ENCODE results near the gene CCDC40. TPM values are rescaled to one million over a fixed set of nuclear protein-coding genes. Genes with fewer than 3 reads are reported as not detected.

Gene CCDC40
- 1 to 10 TPM; 2.4 to 9.0 (median 5.9) TPM for total RNA-seq
- 1 to 10 TPM; 2.7 to 6.1 TPM for polyA plus RNA-seq
- long read RNA-seq, donor 1, transcript CCDC40-201 (11 exons, 1,970 nt) = major isoform, 5 of 11 reads
- long read RNA-seq, donor 1, partial matches to known transcripts = 4 of 11 reads
- long read RNA-seq, donor 1, other reads (novel, unspliced or antisense) = 2 of 11 reads
- long read RNA-seq, donor 2, full-length matches to known transcripts = 6 of 25 reads
- long read RNA-seq, donor 2, partial matches to known transcripts = 9 of 25 reads
- long read RNA-seq, donor 2, other reads (novel, unspliced or antisense) = 10 of 25 reads
- long read RNA-seq, donor 3, partial matches to known transcripts = 0 of 3 reads
- long read RNA-seq, donor 3, other reads (novel, unspliced or antisense) = 2 of 3 reads

GRCh38 chr17:80035937-80036714, at the start of gene CCDC40:
CCDC40 (plus strand) TSS chr17:80036642; CDS start chr17:80036663, 21 bp downstream.
- peaks cover 0 to 9% (median 0%) of the 10 kb centered on the region in 9 donors for H3K27me3 ChIP-seq
- intact Hi-C loops (cut with DNase I) = loop anchor here in 3 of 10 donors (1.0 to 10.0 kb wide), 3 partner anchors 28 to 49 kb away; no protein-coding TSS in a partner anchor
- peak; percentile 88 to 92 (median 90) for DNase-seq

GRCh38 chr17:79987187-79987934, 49.1 kb upstream of the CCDC40 start:
- peaks cover 0 to 36% (median 19%) of the 10 kb centered on the region in 12 donors for H3K4me1 ChIP-seq
- H3K27ac ChIP-seq = no peak overlapping the region
- H3K36me3 ChIP-seq = no peaks in the 10 kb centered on the region
- no peak overlapping the region for H3K4me3 ChIP-seq
- 89 to 92% (median 91%) methylated on average over 18 of the region's 18 CpGs for WGBS, 4 donors
- TF ChIP-seq POLR2A (IDR thresholded peaks at IDR 0.05) (no peak), CTCF (IDR thresholded peaks at IDR 0.05) (no peak)
- intact Hi-C loops (cut with DNase I) = loop anchor here in 2 of 10 donors (5.0 to 10.0 kb wide), 3 partner anchors 133 to 245 kb away; no protein-coding TSS in a partner anchor
- no peaks in the 10 kb centered on the region for H3K27me3 ChIP-seq
- no peaks in the 10 kb centered on the region for H3K9me3 ChIP-seq
- DNase-seq (peak in 1 of 5 donors; percentile 5), ATAC-seq (no peak)

More at GRCh38 chr17:80035937-80036714, at the start of gene CCDC40:
- H3K27ac ChIP-seq = peak within 1 kb of the TSS; percentile 82 to 96 (median 88)
- WGBS, 4 donors = 0 to 1% (median 0%) methylated on average over 39 to 89 of the region's 89 CpGs
- ATAC-seq = peak; percentile 89 to 96 (median 96)
- TF ChIP-seq POLR2A (IDR thresholded peaks at IDR 0.05) (peak in 1 of 2 donors; percentile 33), CTCF (IDR thresholded peaks at IDR 0.05) (peak in 3 of 12 donors; percentile 24 to 39 (median 28))
- peak within 1 kb of the TSS; percentile 55 to 95 (median 84) for H3K4me3 ChIP-seq
- peaks cover 0 to 28% (median 9%) of the 10 kb centered on the region in 12 donors for H3K4me1 ChIP-seq
- no peaks in the 10 kb centered on the region for H3K9me3 ChIP-seq
- H3K36me3 ChIP-seq = peaks cover 0 to 9% (median 0%) of the 10 kb centered on the region in 9 donors

- no peak for ATAC-seq
- WGBS, 4 donors = 81 to 90% (median 87%) methylated on average over 7 of the region's 7 CpGs
These were observed 48.6 kb upstream of the CCDC40 start for GRCh38 chr17:79987935-79988184.

More at GRCh38 chr17:79987935-79988184, 48.6 kb upstream of the CCDC40 start:
- Histone ChIP-seq H3K36me3 (no peaks in the 10 kb centered on the region), H3K4me3 (no peak overlapping the region), H3K27me3 (no peaks in the 10 kb centered on the region), H3K9me3 (no peaks in the 10 kb centered on the region), H3K27ac (no peak overlapping the region), H3K4me1 (peaks cover 0 to 41% (median 24%) of the 10 kb centered on the region in 12 donors)
- no peak for TF ChIP-seq CTCF (IDR thresholded peaks at IDR 0.05)
- TF ChIP-seq POLR2A (IDR thresholded peaks at IDR 0.05) = no peak
- no peak for DNase-seq
- intact Hi-C loops (cut with DNase I) = loop anchor here in 2 of 10 donors (5.0 to 10.0 kb wide), 3 partner anchors 133 to 246 kb away; no protein-coding TSS in a partner anchor

Measured in heart left ventricle (tissue), 16 donors.